ENCODE measurements around the gene TUBE1.
"Not testable (repeated sequence)": the region's sequence is repeated elsewhere in the genome, so short reads cannot be mapped to it uniquely, and the experiment has no call there.

The TUBE1 gene

GRCh38 chr6:112117554-112117953, 30.3 kb upstream of the TUBE1 start:
- no peaks in the 10 kb centered on the region for H3K9me3 ChIP-seq (ENCODE audit: insufficient read depth, low read length)
- H3K9ac ChIP-seq (ENCODE audit: insufficient read length, low read depth) = no peak overlapping the region
- no peak overlapping the region for H3K4me3 ChIP-seq (ENCODE audit: insufficient read length, low read depth)
- no peak for DNase-seq (ENCODE audit: low read depth, low spot score)
- TF ChIP-seq ZNF274 (IDR thresholded peaks at IDR 0.05; ENCODE audit: low read depth, low read length) (no peak), YY1 (IDR thresholded peaks at IDR 0.05; ENCODE audit: insufficient read depth, insufficient read length) (no peak), SUZ12 (IDR thresholded peaks at IDR 0.05; ENCODE audit: extremely low read depth, insufficient read depth, insufficient read length) (no peak)
- no peaks in the 10 kb centered on the region for H3K36me3 ChIP-seq (ENCODE audit: insufficient read depth, insufficient read length, low read length)
- H3K27me3 ChIP-seq (ENCODE audit: insufficient read depth, insufficient read length) = no peaks in the 10 kb centered on the region
- no peaks in the 10 kb centered on the region for H3K4me1 ChIP-seq (ENCODE audit: insufficient read depth, insufficient read length)

DNA sequence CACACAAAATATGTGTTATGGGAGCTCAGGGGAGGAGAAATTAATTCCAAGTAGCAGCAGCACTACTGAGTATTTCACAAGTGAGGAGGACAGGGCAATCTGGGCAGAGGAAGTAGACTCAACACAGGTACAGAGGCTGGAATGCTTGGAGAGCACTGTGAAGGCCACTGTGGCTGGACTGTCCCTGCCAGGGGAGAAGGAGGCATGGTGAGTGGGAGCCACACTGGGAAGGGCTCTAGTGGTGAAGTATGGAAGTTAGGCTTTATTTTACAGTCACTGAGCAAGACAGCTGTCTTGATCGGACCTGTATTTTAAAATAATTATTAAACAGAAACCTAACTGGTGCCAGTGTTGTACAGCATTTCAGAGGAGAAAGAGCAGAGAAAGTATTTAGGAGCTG, 28.9 kb upstream of the TUBE1 start:
- Histone ChIP-seq H3K4me3 (ENCODE audit: insufficient read length, low read depth) (no peak overlapping the region), H3K36me3 (ENCODE audit: insufficient read depth, insufficient read length, low read length) (no peaks in the 10 kb centered on the region), H3K27me3 (ENCODE audit: insufficient read depth, insufficient read length) (no peaks in the 10 kb centered on the region), H3K4me1 (ENCODE audit: insufficient read depth, insufficient read length) (no peaks in the 10 kb centered on the region), H3K9ac (ENCODE audit: insufficient read length, low read depth) (no peak overlapping the region), H3K9me3 (ENCODE audit: insufficient read depth, low read length) (no peaks in the 10 kb centered on the region)
- DNase-seq (ENCODE audit: low read depth, low spot score) = no peak
- TF ChIP-seq SUZ12 (IDR thresholded peaks at IDR 0.05; ENCODE audit: extremely low read depth, insufficient read depth, insufficient read length) (no peak), YY1 (IDR thresholded peaks at IDR 0.05; ENCODE audit: insufficient read depth, insufficient read length) (no peak), ZNF274 (IDR thresholded peaks at IDR 0.05; ENCODE audit: low read depth, low read length) (no peak)

DNA sequence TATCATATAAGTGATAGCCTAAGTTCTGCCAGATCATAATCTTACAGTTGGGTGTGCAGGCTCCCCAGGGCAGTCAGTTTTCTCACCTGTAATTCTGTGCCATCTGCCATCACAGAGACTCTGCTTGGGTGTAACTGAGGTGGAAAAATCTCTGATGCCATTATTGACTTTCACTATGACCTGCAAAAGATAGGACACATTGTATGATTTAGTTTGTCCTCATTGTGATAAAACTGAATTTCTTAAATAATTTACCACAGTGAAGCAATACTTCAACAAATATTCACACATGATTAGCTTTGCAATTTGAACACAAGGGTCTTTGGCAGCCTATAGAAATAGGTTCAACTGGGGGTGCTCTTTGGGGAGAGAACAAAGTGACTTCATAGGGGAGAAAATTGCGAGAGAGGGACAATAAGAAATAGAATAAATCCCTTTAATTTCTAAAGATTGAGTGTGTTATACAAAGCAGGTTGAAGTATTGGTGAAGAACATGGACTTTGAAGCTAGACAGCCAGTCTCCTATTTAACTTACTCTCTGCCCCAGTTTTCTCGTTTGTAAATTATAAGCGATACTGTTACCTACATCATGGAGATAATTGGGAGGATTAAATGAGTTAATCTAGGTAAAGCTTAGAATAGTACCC, 27.4 kb upstream of the TUBE1 start:
- Histone ChIP-seq H3K4me1 (ENCODE audit: insufficient read depth, insufficient read length) (no peaks in the 10 kb centered on the region), H3K9ac (ENCODE audit: insufficient read length, low read depth) (no peak overlapping the region), H3K27me3 (ENCODE audit: insufficient read depth, insufficient read length) (no peaks in the 10 kb centered on the region), H3K36me3 (ENCODE audit: insufficient read depth, insufficient read length, low read length) (no peaks in the 10 kb centered on the region), H3K9me3 (ENCODE audit: insufficient read depth, low read length) (no peaks in the 10 kb centered on the region), H3K4me3 (ENCODE audit: insufficient read length, low read depth) (no peak overlapping the region)
- TF ChIP-seq SUZ12 (IDR thresholded peaks at IDR 0.05; ENCODE audit: extremely low read depth, insufficient read depth, insufficient read length) (no peak), YY1 (IDR thresholded peaks at IDR 0.05; ENCODE audit: insufficient read depth, insufficient read length) (no peak), ZNF274 (IDR thresholded peaks at IDR 0.05; ENCODE audit: low read depth, low read length) (no peak)
- DNase-seq (ENCODE audit: low read depth, low spot score) = no peak

- no peak for DNase-seq (ENCODE audit: low read depth, low spot score)
- TF ChIP-seq ZNF274 (IDR thresholded peaks at IDR 0.05; ENCODE audit: low read depth, low read length) (no peak), YY1 (IDR thresholded peaks at IDR 0.05; ENCODE audit: insufficient read depth, insufficient read length) (no peak), SUZ12 (IDR thresholded peaks at IDR 0.05; ENCODE audit: extremely low read depth, insufficient read depth, insufficient read length) (no peak)
- Histone ChIP-seq H3K9me3 (ENCODE audit: insufficient read depth, low read length) (no peaks in the 10 kb centered on the region), H3K36me3 (ENCODE audit: insufficient read depth, insufficient read length, low read length) (no peaks in the 10 kb centered on the region), H3K27me3 (ENCODE audit: insufficient read depth, insufficient read length) (no peaks in the 10 kb centered on the region), H3K4me1 (ENCODE audit: insufficient read depth, insufficient read length) (no peaks in the 10 kb centered on the region), H3K4me3 (ENCODE audit: insufficient read length, low read depth) (no peak overlapping the region), H3K9ac (ENCODE audit: insufficient read length, low read depth) (no peak overlapping the region)
Observed at GRCh38 chr6:112113918-112114317, 26.6 kb upstream of the TUBE1 start.

GRCh38 chr6:112113431-112113830, 26.1 kb upstream of the TUBE1 start:
- Histone ChIP-seq H3K27me3 (ENCODE audit: insufficient read depth, insufficient read length) (no peaks in the 10 kb centered on the region), H3K36me3 (ENCODE audit: insufficient read depth, insufficient read length, low read length) (no peaks in the 10 kb centered on the region), H3K4me3 (ENCODE audit: insufficient read length, low read depth) (no peak overlapping the region), H3K9ac (ENCODE audit: insufficient read length, low read depth) (no peak overlapping the region), H3K9me3 (ENCODE audit: insufficient read depth, low read length) (no peaks in the 10 kb centered on the region), H3K4me1 (ENCODE audit: insufficient read depth, insufficient read length) (no peaks in the 10 kb centered on the region)
- DNase-seq (ENCODE audit: low read depth, low spot score) = no peak
- TF ChIP-seq YY1 (IDR thresholded peaks at IDR 0.05; ENCODE audit: insufficient read depth, insufficient read length) (no peak), SUZ12 (IDR thresholded peaks at IDR 0.05; ENCODE audit: extremely low read depth, insufficient read depth, insufficient read length) (no peak), ZNF274 (IDR thresholded peaks at IDR 0.05; ENCODE audit: low read depth, low read length) (no peak)

DNA sequence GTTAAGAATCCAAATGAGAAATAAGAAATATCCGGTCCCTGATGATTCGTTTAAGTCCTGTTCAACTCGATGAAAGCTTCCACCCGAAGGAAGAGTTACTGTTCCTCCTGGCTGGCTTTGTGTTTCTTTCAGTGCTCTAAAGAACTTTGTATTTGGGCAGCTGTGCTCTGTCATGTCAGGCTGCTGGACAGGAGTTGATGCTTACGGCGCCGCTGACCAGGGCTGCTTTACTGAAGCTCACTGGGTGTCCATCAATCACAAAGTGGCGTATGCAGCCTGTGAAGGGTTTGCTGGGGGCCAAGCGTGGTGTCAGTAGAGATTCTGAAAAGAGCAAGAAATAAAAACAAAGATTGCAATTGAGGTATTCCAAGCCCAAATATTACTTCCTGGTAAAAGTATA, 22.0 kb upstream of the TUBE1 start:
- Histone ChIP-seq H3K4me1 (ENCODE audit: insufficient read depth, insufficient read length) (no peaks in the 10 kb centered on the region), H3K36me3 (ENCODE audit: insufficient read depth, insufficient read length, low read length) (no peaks in the 10 kb centered on the region), H3K4me3 (ENCODE audit: insufficient read length, low read depth) (no peak overlapping the region), H3K9ac (ENCODE audit: insufficient read length, low read depth) (no peak overlapping the region), H3K9me3 (ENCODE audit: insufficient read depth, low read length) (no peaks in the 10 kb centered on the region), H3K27me3 (ENCODE audit: insufficient read depth, insufficient read length) (no peaks in the 10 kb centered on the region)
- TF ChIP-seq SUZ12 (IDR thresholded peaks at IDR 0.05; ENCODE audit: extremely low read depth, insufficient read depth, insufficient read length) (no peak), ZNF274 (IDR thresholded peaks at IDR 0.05; ENCODE audit: low read depth, low read length) (no peak), YY1 (IDR thresholded peaks at IDR 0.05; ENCODE audit: insufficient read depth, insufficient read length) (no peak)
- DNase-seq (ENCODE audit: low read depth, low spot score) = no peak

DNA sequence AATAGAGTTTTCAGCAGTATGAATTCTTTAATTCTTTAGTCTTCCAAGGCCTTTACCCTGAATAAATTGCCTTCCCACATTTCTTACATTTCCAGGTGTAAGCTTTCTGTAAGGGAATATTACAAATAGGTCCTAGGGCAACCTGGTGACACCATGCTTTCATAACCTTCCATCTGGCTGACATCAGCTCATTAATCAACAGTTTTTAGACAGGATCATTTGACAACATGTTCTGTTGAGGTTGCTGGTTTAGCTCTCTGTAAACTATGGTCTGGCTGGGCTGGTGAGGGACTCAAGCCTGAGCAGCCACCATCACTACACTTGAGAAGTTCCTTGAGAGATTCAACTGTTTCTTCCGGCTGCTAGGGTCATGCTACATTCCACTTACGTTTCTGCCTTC, 19.3 kb upstream of the TUBE1 start:
- no peak overlapping the region for H3K9ac ChIP-seq (ENCODE audit: insufficient read length, low read depth)
- H3K36me3 ChIP-seq (ENCODE audit: insufficient read depth, insufficient read length, low read length) = no peaks in the 10 kb centered on the region
- DNase-seq (ENCODE audit: low read depth, low spot score) = no peak
- H3K27me3 ChIP-seq (ENCODE audit: insufficient read depth, insufficient read length) = no peaks in the 10 kb centered on the region
- no peaks in the 10 kb centered on the region for H3K9me3 ChIP-seq (ENCODE audit: insufficient read depth, low read length)
- TF ChIP-seq YY1 (IDR thresholded peaks at IDR 0.05; ENCODE audit: insufficient read depth, insufficient read length) (no peak), SUZ12 (IDR thresholded peaks at IDR 0.05; ENCODE audit: extremely low read depth, insufficient read depth, insufficient read length) (no peak), ZNF274 (IDR thresholded peaks at IDR 0.05; ENCODE audit: low read depth, low read length) (no peak)
- H3K4me3 ChIP-seq (ENCODE audit: insufficient read length, low read depth) = no peak overlapping the region
- H3K4me1 ChIP-seq (ENCODE audit: insufficient read depth, insufficient read length) = no peaks in the 10 kb centered on the region

GRCh38 chr6:112106026-112106425, 18.7 kb upstream of the TUBE1 start:
- not testable (repeated sequence) for H3K9ac ChIP-seq (ENCODE audit: insufficient read length, low read depth); H3K4me3 ChIP-seq (ENCODE audit: insufficient read length, low read depth); H3K36me3 ChIP-seq (ENCODE audit: insufficient read depth, insufficient read length, low read length); H3K9me3 ChIP-seq (ENCODE audit: insufficient read depth, low read length); H3K4me1 ChIP-seq (ENCODE audit: insufficient read depth, insufficient read length); DNase-seq (ENCODE audit: low read depth, low spot score); H3K27me3 ChIP-seq (ENCODE audit: insufficient read depth, insufficient read length)
